OCI-LY1 (cell line): ENCODE measurements around the gene CGREF1.

Experiments
- EZH2 ChIP-seq: fragments of 200-600 bp; sonication (generic), shearing (Covaris generic); IDR thresholded peaks from 2 replicates; pipeline ENCODE4 v1.8.0; 2017; ENCODE audit warnings: borderline replicate concordance, mixed run types, mild to moderate bottlenecking, antibody characterized with exemption, low read length, moderate library complexity, mixed read lengths
- TF ChIP-seq, protein P1 (sequence below): fragments of 200-600 bp; sonication (generic), shearing (Covaris generic); IDR thresholded peaks from 2 replicates; pipeline ENCODE4 v1.5.1; 2017; ENCODE audit warnings: mild to moderate bottlenecking, antibody characterized with exemption, low read length, moderate library complexity, mixed read lengths

DNA sequence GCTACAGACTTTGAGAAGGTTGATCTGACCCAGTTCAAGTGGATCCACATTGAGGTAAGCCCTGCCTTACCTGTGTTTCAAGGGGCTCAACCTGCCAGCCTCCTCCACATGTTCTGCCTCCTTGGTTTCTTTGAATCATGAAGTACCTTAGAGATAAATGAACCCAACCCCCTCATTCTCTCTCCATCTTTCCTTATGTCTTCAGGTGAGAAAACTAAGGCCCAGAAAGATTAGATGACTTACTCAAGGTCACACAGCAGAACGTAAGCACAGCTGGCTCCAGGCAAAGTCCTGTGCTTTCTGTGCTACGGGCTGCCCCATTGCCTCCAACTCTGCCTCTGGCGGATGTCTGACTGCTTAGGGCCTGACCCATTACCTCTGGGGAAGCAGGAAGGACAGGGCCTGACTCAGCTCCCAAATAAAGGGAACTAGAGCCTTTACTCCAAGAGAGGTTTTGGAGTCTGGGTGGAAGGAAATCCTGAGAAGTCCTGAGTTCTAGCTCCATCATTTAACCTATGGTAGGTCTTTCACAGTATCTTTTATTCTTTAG is 22.1 kb downstream of the CGREF1 start:
- TF ChIP-seq, protein P1, sequence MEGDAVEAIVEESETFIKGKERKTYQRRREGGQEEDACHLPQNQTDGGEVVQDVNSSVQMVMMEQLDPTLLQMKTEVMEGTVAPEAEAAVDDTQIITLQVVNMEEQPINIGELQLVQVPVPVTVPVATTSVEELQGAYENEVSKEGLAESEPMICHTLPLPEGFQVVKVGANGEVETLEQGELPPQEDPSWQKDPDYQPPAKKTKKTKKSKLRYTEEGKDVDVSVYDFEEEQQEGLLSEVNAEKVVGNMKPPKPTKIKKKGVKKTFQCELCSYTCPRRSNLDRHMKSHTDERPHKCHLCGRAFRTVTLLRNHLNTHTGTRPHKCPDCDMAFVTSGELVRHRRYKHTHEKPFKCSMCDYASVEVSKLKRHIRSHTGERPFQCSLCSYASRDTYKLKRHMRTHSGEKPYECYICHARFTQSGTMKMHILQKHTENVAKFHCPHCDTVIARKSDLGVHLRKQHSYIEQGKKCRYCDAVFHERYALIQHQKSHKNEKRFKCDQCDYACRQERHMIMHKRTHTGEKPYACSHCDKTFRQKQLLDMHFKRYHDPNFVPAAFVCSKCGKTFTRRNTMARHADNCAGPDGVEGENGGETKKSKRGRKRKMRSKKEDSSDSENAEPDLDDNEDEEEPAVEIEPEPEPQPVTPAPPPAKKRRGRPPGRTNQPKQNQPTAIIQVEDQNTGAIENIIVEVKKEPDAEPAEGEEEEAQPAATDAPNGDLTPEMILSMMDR: no peak
- TF ChIP-seq EZH2: no peak
